ENCODE data around the gene ROGDI.

Gene ROGDI

GRCh38 chr16:4777339-4778049 is 24.9 kb downstream of the ROGDI start:
- intact Hi-C loops (cut with DNase I) = no loop called here
- DNase-seq = no peak

GRCh38 chr16:4776141-4776705 is 26.2 kb downstream of the ROGDI start:
- intact Hi-C loops (cut with DNase I) = no loop called here
- no peak for DNase-seq

GRCh38 chr16:4775005-4775404 is 27.4 kb downstream of the ROGDI start:
- no peak for DNase-seq
- intact Hi-C loops (cut with DNase I) = no loop called here

- DNase-seq = no peak
- intact Hi-C loops (cut with DNase I) = no loop called here
These were observed 30.1 kb downstream of the ROGDI start for GRCh38 chr16:4772351-4772750.

- intact Hi-C loops (cut with DNase I) = no loop called here
- no peak for DNase-seq
These were observed 30.8 kb downstream of the ROGDI start for GRCh38 chr16:4771646-4772045.

GRCh38 chr16:4769306-4769638 is 33.2 kb downstream of the ROGDI start:
- intact Hi-C loops (cut with DNase I) = loop anchor here (5.0 kb wide), 2 partner anchors 33 to 78 kb away; partner anchors contain the start of genes GLYR1, ROGDI and UBN1
- no peak for DNase-seq

GRCh38 chr16:4768549-4769305 is 33.7 kb downstream of the ROGDI start:
- intact Hi-C loops (cut with DNase I) = loop anchor here (5.0 kb wide), 2 partner anchors 34 to 79 kb away; partner anchors contain the start of genes GLYR1, ROGDI and UBN1
- DNase-seq = peak; percentile 95 to 100 (median 98)

GRCh38 chr16:4767872-4768548 is 34.4 kb downstream of the ROGDI start:
- DNase-seq = peak in 2 of 42 donors; percentile 15 to 29
- intact Hi-C loops (cut with DNase I) = loop anchor here (5.0 kb wide), 2 partner anchors 34 to 79 kb away; partner anchors contain the start of genes GLYR1, ROGDI and UBN1

- intact Hi-C loops (cut with DNase I) = loop anchor here (5.0 kb wide), 2 partner anchors 35 to 80 kb away; partner anchors contain the start of genes GLYR1, ROGDI and UBN1
- peak; percentile 97 to 100 (median 99) for DNase-seq
These were observed 35.4 kb downstream of the ROGDI start, which contains the start of gene ZNF500 for GRCh38 chr16:4766875-4767628. ZNF500 (minus strand) TSS chr16:4767162; CDS start chr16:4765978, 1,184 bp downstream.

- intact Hi-C loops (cut with DNase I) = loop anchor here (5.0 kb wide), 2 partner anchors 37 to 82 kb away; partner anchors contain the start of genes GLYR1, ROGDI and UBN1
- no peak for DNase-seq
These were observed 36.6 kb downstream of the ROGDI start for GRCh38 chr16:4765511-4766474.

- intact Hi-C loops (cut with DNase I) = no loop called here
- DNase-seq = no peak
These were observed 38.6 kb downstream of the ROGDI start for GRCh38 chr16:4763791-4764190.

- DNase-seq = no peak
- intact Hi-C loops (cut with DNase I) = no loop called here
These were observed 40.2 kb downstream of the ROGDI start for GRCh38 chr16:4762205-4762604.

GRCh38 chr16:4760221-4760910 is 42.1 kb downstream of the ROGDI start:
- intact Hi-C loops (cut with DNase I) = no loop called here
- DNase-seq = no peak

GRCh38 chr16:4755687-4756086 is 46.7 kb downstream of the ROGDI start:
- no peak for DNase-seq
- intact Hi-C loops (cut with DNase I) = no loop called here

GRCh38 chr16:4754865-4755264 is 47.6 kb downstream of the ROGDI start:
- DNase-seq = no peak
- intact Hi-C loops (cut with DNase I) = no loop called here

- no peak for DNase-seq
- intact Hi-C loops (cut with DNase I) = no loop called here
These were observed 49.2 kb downstream of the ROGDI start for GRCh38 chr16:4753227-4753626.
